Measurements from ENCODE around the gene MAN1C1.

- TF ChIP-seq CTCF (IDR thresholded peaks at IDR 0.05) (no peak), POLR2AphosphoS5 (IDR thresholded peaks at IDR 0.05; ENCODE audit: low read depth, low read length) (no peak), REST (IDR thresholded peaks at IDR 0.05; ENCODE audit: insufficient read depth in 1 of 2, low read depth in 2 of 2, low read length in 1 of 2) (no peak), SIN3A (IDR thresholded peaks at IDR 0.05; ENCODE audit: borderline replicate concordance, insufficient read depth, low read depth, low read length) (no peak)
Measured at GRCh38 chr1:25647106-25647505, 30.5 kb downstream of the MAN1C1 start.
